ENCODE measurements around the gene GAP43. TPM values are rescaled to one million over a fixed set of nuclear protein-coding genes. Genes with fewer than 3 reads are reported as not detected.

The GAP43 gene
- total RNA-seq, 1 donor from 2014 or later, result not detected

DNA sequence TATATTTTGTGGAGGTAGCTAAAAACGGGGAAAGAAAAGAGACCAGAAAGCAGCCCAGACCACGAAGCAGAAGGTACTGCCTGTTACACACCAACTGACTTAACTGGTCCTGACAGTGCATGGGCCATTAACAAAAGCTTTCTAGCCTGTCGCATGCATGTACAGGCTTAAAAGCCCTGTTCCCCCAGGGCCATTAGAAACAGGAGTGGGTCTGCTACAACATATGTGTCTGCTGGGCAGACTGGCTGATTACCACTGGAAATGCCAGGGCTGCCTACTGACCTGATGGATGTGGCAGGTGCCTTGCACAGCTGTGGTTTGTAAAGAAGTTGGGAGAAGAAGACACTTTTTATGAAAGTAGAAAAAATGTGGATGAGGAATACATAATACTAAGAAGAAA is 137.4 kb downstream of the GAP43 start:
- H3K27ac Mint-ChIP-seq, result no peak overlapping the region

GRCh38 chr3:115761927-115762305 is 138.6 kb downstream of the GAP43 start:
- no peak overlapping the region for H3K27ac Mint-ChIP-seq
- TF ChIP-seq CTCF (IDR thresholded peaks at IDR 0.05), result no peak
- POLR2A ChIA-PET, result no interaction called here
- intact Hi-C loops (cut with micrococcal nuclease), result no loop called here
- CTCF ChIA-PET, result no interaction called here
- ATAC-seq (ENCODE audit: low read depth), result no peak
- H3K4me3 Mint-ChIP-seq, result no peak overlapping the region
- H3K36me3 Mint-ChIP-seq (ENCODE audit: low read depth), result no peaks in the 10 kb centered on the region
- no peaks in the 10 kb centered on the region for H3K27me3 Mint-ChIP-seq
- no peaks in the 10 kb centered on the region for H3K9me3 Mint-ChIP-seq
- no peaks in the 10 kb centered on the region for H3K4me1 Mint-ChIP-seq
- DNase-seq, result no peak

More for the DNA sequence above, 137.4 kb downstream of the GAP43 start:
- H3K9me3 Mint-ChIP-seq, result no peaks in the 10 kb centered on the region
- ATAC-seq (ENCODE audit: low read depth), result no peak
- no peak overlapping the region for H3K4me3 Mint-ChIP-seq
- no peaks in the 10 kb centered on the region for H3K36me3 Mint-ChIP-seq (ENCODE audit: low read depth)
- TF ChIP-seq CTCF (IDR thresholded peaks at IDR 0.05), result no peak
- CTCF ChIA-PET, result no interaction called here
- no peaks in the 10 kb centered on the region for H3K4me1 Mint-ChIP-seq
- no peaks in the 10 kb centered on the region for H3K27me3 Mint-ChIP-seq
- intact Hi-C loops (cut with micrococcal nuclease), result no loop called here
- no peak for DNase-seq
- POLR2A ChIA-PET, result no interaction called here

- Mint-ChIP-seq H3K27ac (no peak overlapping the region), H3K4me3 (no peak overlapping the region), H3K4me1 (no peaks in the 10 kb centered on the region), H3K9me3 (no peaks in the 10 kb centered on the region), H3K27me3 (peaks cover 5% of the 10 kb centered on the region), H3K36me3 (ENCODE audit: low read depth) (no peaks in the 10 kb centered on the region)
- ChIA-PET CTCF (interaction anchor here (1.1 kb wide), 1 partner anchor 17 kb away, joined by 4 read pairs; no protein-coding TSS in a partner anchor), POLR2A (no interaction called here)
- DNase-seq (no peak), ATAC-seq (ENCODE audit: low read depth) (no peak)
- intact Hi-C loops (cut with micrococcal nuclease), result no loop called here
- no peak for TF ChIP-seq CTCF (IDR thresholded peaks at IDR 0.05)
Observed at GRCh38 chr3:115766587-115767482, 143.5 kb downstream of the GAP43 start.

DNA sequence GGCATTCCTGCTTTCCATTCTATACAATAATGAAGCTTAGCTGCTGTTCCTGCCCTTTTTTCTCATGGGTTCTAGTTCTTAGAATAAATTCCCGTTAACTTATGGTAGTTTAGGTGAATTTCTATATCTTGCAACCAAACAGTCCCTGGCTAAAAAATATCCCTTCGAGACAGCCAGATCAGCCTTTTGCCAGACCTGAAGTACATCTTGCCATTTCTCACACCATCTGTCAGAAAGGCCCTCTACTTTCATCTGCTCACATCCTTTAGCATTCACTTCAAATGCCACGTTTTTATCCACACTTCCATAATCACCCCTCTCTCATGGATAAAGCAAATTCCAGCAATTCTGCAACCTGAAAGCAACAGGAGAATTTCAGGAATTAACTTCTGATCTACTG is 145.4 kb downstream of the GAP43 start:
- peaks cover 6% of the 10 kb centered on the region for H3K27me3 Mint-ChIP-seq
- no peaks in the 10 kb centered on the region for H3K9me3 Mint-ChIP-seq
- no peak overlapping the region for H3K27ac Mint-ChIP-seq
- DNase-seq (no peak), ATAC-seq (ENCODE audit: low read depth) (no peak)
- no peaks in the 10 kb centered on the region for H3K4me1 Mint-ChIP-seq
- ChIA-PET POLR2A (no interaction called here), CTCF (no interaction called here)
- no peaks in the 10 kb centered on the region for H3K36me3 Mint-ChIP-seq (ENCODE audit: low read depth)
- intact Hi-C loops (cut with micrococcal nuclease), result no loop called here
- no peak for TF ChIP-seq CTCF (IDR thresholded peaks at IDR 0.05)
- no peak overlapping the region for H3K4me3 Mint-ChIP-seq

Measured in activated B cell treated with CpG ODN at 0.5 μM for 24 hours (primary cell).